ENCODE measurements around the gene IPP.

DNA sequence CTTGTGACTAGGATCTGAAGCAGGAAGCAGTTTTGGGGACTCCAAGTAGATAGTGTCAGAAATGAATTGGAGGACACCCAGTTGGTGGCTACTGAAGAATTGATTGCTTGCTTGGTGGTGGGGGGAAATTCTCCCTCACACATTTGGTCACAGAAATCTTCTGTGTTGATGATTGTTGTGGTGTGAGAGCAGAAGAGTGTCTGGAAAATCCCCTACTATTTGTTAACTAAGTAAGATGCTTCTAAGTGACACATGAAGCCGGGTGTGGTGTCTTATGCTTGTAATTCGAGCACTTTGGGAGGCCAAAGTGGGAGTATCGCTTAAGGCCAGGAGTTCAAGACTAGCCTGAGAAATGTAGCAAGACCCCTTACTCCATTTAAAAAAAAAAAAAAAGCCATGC is 22.5 kb upstream of the IPP start:
- no peak for TF ChIP-seq EP300 (IDR thresholded peaks at IDR 0.05; ENCODE audit: borderline replicate concordance)
- TF ChIP-seq RAD21 (IDR thresholded peaks at IDR 0.05; ENCODE audit: low read depth), result no peak
- TF ChIP-seq, protein P1, sequence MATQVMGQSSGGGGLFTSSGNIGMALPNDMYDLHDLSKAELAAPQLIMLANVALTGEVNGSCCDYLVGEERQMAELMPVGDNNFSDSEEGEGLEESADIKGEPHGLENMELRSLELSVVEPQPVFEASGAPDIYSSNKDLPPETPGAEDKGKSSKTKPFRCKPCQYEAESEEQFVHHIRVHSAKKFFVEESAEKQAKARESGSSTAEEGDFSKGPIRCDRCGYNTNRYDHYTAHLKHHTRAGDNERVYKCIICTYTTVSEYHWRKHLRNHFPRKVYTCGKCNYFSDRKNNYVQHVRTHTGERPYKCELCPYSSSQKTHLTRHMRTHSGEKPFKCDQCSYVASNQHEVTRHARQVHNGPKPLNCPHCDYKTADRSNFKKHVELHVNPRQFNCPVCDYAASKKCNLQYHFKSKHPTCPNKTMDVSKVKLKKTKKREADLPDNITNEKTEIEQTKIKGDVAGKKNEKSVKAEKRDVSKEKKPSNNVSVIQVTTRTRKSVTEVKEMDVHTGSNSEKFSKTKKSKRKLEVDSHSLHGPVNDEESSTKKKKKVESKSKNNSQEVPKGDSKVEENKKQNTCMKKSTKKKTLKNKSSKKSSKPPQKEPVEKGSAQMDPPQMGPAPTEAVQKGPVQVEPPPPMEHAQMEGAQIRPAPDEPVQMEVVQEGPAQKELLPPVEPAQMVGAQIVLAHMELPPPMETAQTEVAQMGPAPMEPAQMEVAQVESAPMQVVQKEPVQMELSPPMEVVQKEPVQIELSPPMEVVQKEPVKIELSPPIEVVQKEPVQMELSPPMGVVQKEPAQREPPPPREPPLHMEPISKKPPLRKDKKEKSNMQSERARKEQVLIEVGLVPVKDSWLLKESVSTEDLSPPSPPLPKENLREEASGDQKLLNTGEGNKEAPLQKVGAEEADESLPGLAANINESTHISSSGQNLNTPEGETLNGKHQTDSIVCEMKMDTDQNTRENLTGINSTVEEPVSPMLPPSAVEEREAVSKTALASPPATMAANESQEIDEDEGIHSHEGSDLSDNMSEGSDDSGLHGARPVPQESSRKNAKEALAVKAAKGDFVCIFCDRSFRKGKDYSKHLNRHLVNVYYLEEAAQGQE (IDR thresholded peaks at IDR 0.05; ENCODE audit: low read depth), result no peak
- TF ChIP-seq CREB1 (IDR thresholded peaks at IDR 0.05; ENCODE audit: low read depth), result no peak
- TF ChIP-seq TCF12 (IDR thresholded peaks at IDR 0.05; ENCODE audit: low read depth), result no peak
- TF ChIP-seq, protein P2, sequence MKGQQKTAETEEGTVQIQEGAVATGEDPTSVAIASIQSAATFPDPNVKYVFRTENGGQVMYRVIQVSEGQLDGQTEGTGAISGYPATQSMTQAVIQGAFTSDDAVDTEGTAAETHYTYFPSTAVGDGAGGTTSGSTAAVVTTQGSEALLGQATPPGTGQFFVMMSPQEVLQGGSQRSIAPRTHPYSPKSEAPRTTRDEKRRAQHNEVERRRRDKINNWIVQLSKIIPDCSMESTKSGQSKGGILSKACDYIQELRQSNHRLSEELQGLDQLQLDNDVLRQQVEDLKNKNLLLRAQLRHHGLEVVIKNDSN (IDR thresholded peaks at IDR 0.05), result no peak
- TF ChIP-seq TEAD4 (IDR thresholded peaks at IDR 0.05), result no peak
- no peak for TF ChIP-seq EGR1 (IDR thresholded peaks at IDR 0.05)
- TF ChIP-seq FOXM1 (IDR thresholded peaks at IDR 0.05; ENCODE audit: borderline replicate concordance, low read depth), result no peak
- TF ChIP-seq TAF1 (IDR thresholded peaks at IDR 0.05; ENCODE audit: low read depth), result no peak
